ENCODE results near the gene MBD5. TPM values are rescaled to one million over a fixed set of nuclear protein-coding genes. Genes with fewer than 3 reads are reported as not detected.

The MBD5 gene
- total RNA-seq, 2 donors from 2014 or later: 20.8 to 33.5 TPM

DNA sequence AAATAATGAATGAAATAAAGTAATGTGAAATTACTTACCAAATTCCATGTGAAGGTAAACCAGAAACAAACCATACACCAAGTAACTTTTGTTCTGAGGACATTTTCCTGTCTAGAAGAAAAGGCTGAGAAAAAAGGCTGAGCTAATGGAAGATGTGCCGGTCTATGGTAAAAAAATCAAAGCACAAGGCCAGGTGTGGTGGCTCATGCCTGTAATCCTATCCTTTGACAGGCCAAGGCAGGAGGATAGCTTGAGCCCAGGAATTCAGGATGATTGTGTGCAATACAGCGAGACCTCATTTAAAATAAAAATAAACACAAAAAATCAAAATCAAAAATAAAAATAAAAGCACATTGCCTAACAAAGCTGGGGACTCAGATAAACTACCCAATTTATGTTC, 7.0 kb upstream of the MBD5 start:
- WGBS, 2 donors: 95 to 98% methylated on average over 2 of the region's 2 CpGs
- intact Hi-C loops (cut with DNase I): no loop called here

GRCh38 chr2:148014616-148015015, 6.3 kb upstream of the MBD5 start:
- Histone ChIP-seq H3K36me3 (replicated peaks in 1 of 2; ENCODE audit: insufficient read depth in 1 of 2, low read depth in 2 of 2) (no peaks in the 10 kb centered on the region), H3K9me3 (no peaks in the 10 kb centered on the region), H3K4me3 (no peak overlapping the region), H3K27me3 (no peaks in the 10 kb centered on the region), H3K4me1 (peaks cover 11% of the 10 kb centered on the region), H3K27ac (no peak overlapping the region)
- TF ChIP-seq, protein P1, sequence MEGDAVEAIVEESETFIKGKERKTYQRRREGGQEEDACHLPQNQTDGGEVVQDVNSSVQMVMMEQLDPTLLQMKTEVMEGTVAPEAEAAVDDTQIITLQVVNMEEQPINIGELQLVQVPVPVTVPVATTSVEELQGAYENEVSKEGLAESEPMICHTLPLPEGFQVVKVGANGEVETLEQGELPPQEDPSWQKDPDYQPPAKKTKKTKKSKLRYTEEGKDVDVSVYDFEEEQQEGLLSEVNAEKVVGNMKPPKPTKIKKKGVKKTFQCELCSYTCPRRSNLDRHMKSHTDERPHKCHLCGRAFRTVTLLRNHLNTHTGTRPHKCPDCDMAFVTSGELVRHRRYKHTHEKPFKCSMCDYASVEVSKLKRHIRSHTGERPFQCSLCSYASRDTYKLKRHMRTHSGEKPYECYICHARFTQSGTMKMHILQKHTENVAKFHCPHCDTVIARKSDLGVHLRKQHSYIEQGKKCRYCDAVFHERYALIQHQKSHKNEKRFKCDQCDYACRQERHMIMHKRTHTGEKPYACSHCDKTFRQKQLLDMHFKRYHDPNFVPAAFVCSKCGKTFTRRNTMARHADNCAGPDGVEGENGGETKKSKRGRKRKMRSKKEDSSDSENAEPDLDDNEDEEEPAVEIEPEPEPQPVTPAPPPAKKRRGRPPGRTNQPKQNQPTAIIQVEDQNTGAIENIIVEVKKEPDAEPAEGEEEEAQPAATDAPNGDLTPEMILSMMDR (IDR thresholded peaks at IDR 0.05): no peak
- no peak for TF ChIP-seq POLR2A (IDR thresholded peaks at IDR 0.05)
- 77 to 78% methylated on average over 5 of the region's 5 CpGs for WGBS, 2 donors
- DNase-seq (no peak), ATAC-seq (no peak)
- intact Hi-C loops (cut with DNase I): no loop called here

More for the DNA sequence above, 7.0 kb upstream of the MBD5 start:
- DNase-seq (no peak), ATAC-seq (no peak)
- no peaks in the 10 kb centered on the region for H3K27me3 ChIP-seq
- no peak overlapping the region for H3K27ac ChIP-seq
- no peaks in the 10 kb centered on the region for H3K36me3 ChIP-seq (replicated peaks in 1 of 2; ENCODE audit: insufficient read depth in 1 of 2, low read depth in 2 of 2)
- peaks cover 5% of the 10 kb centered on the region for H3K4me1 ChIP-seq
- H3K4me3 ChIP-seq: no peak overlapping the region
- no peaks in the 10 kb centered on the region for H3K9me3 ChIP-seq
- TF ChIP-seq POLR2A (IDR thresholded peaks at IDR 0.05): no peak
- TF ChIP-seq, protein P1 (IDR thresholded peaks at IDR 0.05): no peak

- H3K36me3 ChIP-seq (replicated peaks in 1 of 2; ENCODE audit: insufficient read depth in 1 of 2, low read depth in 2 of 2): no peaks in the 10 kb centered on the region
- H3K4me1 ChIP-seq: peaks cover 19% of the 10 kb centered on the region
- peak; percentile 57 to 89 (median 88) for TF ChIP-seq POLR2A (IDR thresholded peaks at IDR 0.05)
- TF ChIP-seq, protein P1 (IDR thresholded peaks at IDR 0.05): peak in 6 of 7 experiments; percentile 8 to 70 (median 49)
- H3K9me3 ChIP-seq: no peaks in the 10 kb centered on the region
- 0% methylated on average over 49 to 52 of the region's 52 CpGs for WGBS, 2 donors
- peak within 1 kb of the TSS; percentile 36 to 84 for H3K4me3 ChIP-seq
- peak within 1 kb of the TSS; percentile 92 to 93 (median 92) for H3K27ac ChIP-seq
- DNase-seq (peak; percentile 99 to 100 (median 99)), ATAC-seq (peak; percentile 97)
- intact Hi-C loops (cut with DNase I): no loop called here
- no peaks in the 10 kb centered on the region for H3K27me3 ChIP-seq
Measured at GRCh38 chr2:148020111-148021058, 506 bp upstream of the MBD5 start, which contains the start of gene ORC4. TSS of gene ORC4 (minus strand) at chr2:148020737. CDS start at chr2:147975958, 44,779 bp downstream.

- no peaks in the 10 kb centered on the region for H3K9me3 ChIP-seq
- peak overlapping the region; percentile 92 to 93 (median 92) for H3K27ac ChIP-seq
- DNase-seq (no peak), ATAC-seq (no peak)
- H3K4me1 ChIP-seq: peaks cover 19% of the 10 kb centered on the region
- intact Hi-C loops (cut with DNase I): no loop called here
- peak overlapping the region; percentile 22 to 84 for H3K4me3 ChIP-seq
- WGBS, 2 donors: 7 to 9% methylated on average over 3 of the region's 3 CpGs
- no peaks in the 10 kb centered on the region for H3K36me3 ChIP-seq (replicated peaks in 1 of 2; ENCODE audit: insufficient read depth in 1 of 2, low read depth in 2 of 2)
- TF ChIP-seq, protein P1 (IDR thresholded peaks at IDR 0.05): no peak
- TF ChIP-seq POLR2A (IDR thresholded peaks at IDR 0.05): no peak
- H3K27me3 ChIP-seq: no peaks in the 10 kb centered on the region
Measured at GRCh38 chr2:148021886-148022285, 995 bp downstream of the MBD5 start.
